Astrocyte (in vitro differentiated cells and primary cell): ENCODE measurements around the gene GSG1L. TPM values are rescaled to one million over a fixed set of nuclear protein-coding genes. Genes with fewer than 3 reads are reported as not detected.

Experiments used
- DNase-seq: peaks from one replicate; pipeline ENCODE4 v3.0.0-alpha.2; 2010; ENCODE audit warnings: low read depth
- FAIRE-seq: peaks from 2 replicates; lab custom pipeline; 2011; peaks lifted over from hg19 to GRCh38; lab: Jason Lieb, UNC
- H2AFZ ChIP-seq: 2 replicates; pipeline ENCODE4 v1.6.0; 2012; ENCODE audit warnings: low read depth, low read length, inconsistent platforms
- H3K27ac ChIP-seq: 2 replicates; pipeline ENCODE4 v1.5.1; 2011; ENCODE audit warnings: low read depth, low read length, inconsistent platforms
- H3K27me3 ChIP-seq: 2 replicates; pipeline ENCODE4 v1.6.0; 2011; ENCODE audit warnings: low read length, inconsistent platforms; ENCODE audit not compliant: insufficient read depth
- H3K36me3 ChIP-seq: 2 replicates; pipeline ENCODE4 v1.5.1; 2011; ENCODE audit warnings: low read length, inconsistent platforms; ENCODE audit not compliant: insufficient read depth
- H3K4me1 ChIP-seq: 2 replicates; pipeline ENCODE4 v1.5.1; 2011; ENCODE audit warnings: low read length, inconsistent platforms; ENCODE audit not compliant: insufficient read depth
- H3K4me2 ChIP-seq: 2 replicates; pipeline ENCODE4 v1.6.0; 2012; ENCODE audit warnings: low read length, inconsistent platforms
- H3K4me3 ChIP-seq: 2 replicates; pipeline ENCODE4 v1.5.1; 2011; ENCODE audit warnings: low read depth, mild to moderate bottlenecking, low read length, inconsistent platforms; ENCODE audit not compliant: insufficient read depth
- H3K79me2 ChIP-seq: 2 replicates; pipeline ENCODE4 v1.6.0; 2012; ENCODE audit warnings: mild to moderate bottlenecking, low read length, inconsistent platforms; ENCODE audit not compliant: insufficient read depth
- H3K9ac ChIP-seq: 2 replicates; pipeline ENCODE4 v1.6.0; 2012; ENCODE audit warnings: mild to moderate bottlenecking, low read length, inconsistent platforms
- H3K9me3 ChIP-seq: 2 replicates; pipeline ENCODE4 v1.5.1; 2012; ENCODE audit warnings: low read depth, mild to moderate bottlenecking, low read length, inconsistent platforms; ENCODE audit not compliant: insufficient read depth
- H4K20me1 ChIP-seq: 2 replicates; pipeline ENCODE4 v1.6.0; 2012; ENCODE audit warnings: low read length, inconsistent platforms; ENCODE audit not compliant: insufficient read depth
- H3K27ac Mint-ChIP-seq: one replicate; pipeline ENCODE4 v1.8.0; 2021; ENCODE audit warnings: mild to moderate bottlenecking, mixed read lengths; ENCODE audit not compliant: unreplicated experiment
- H3K27me3 Mint-ChIP-seq: one replicate; pipeline ENCODE4 v1.8.0; 2021; ENCODE audit warnings: low read depth, mixed read lengths; ENCODE audit not compliant: unreplicated experiment
- H3K36me3 Mint-ChIP-seq: one replicate; pipeline ENCODE4 v1.8.0; 2021; ENCODE audit warnings: low read depth, mixed read lengths; ENCODE audit not compliant: unreplicated experiment
- H3K4me1 Mint-ChIP-seq: one replicate; pipeline ENCODE4 v1.8.0; 2021; ENCODE audit warnings: low read depth, mixed read lengths; ENCODE audit not compliant: unreplicated experiment
- H3K4me3 Mint-ChIP-seq: one replicate; pipeline ENCODE4 v1.8.0; 2021; ENCODE audit warnings: mild to moderate bottlenecking, moderate library complexity, mixed read lengths; ENCODE audit not compliant: unreplicated experiment
- H3K9me3 Mint-ChIP-seq: one replicate; pipeline ENCODE4 v1.8.0; 2021; ENCODE audit warnings: mild to moderate bottlenecking, mixed read lengths; ENCODE audit not compliant: unreplicated experiment
- CTCF ChIP-seq: IDR thresholded peaks from 2 replicates; pipeline ENCODE4 v1.5.1; 2011; ENCODE audit warnings: low read depth, mild to moderate bottlenecking, inconsistent platforms, low read length, moderate library complexity; ENCODE audit not compliant: insufficient read depth
- EZH2 ChIP-seq: IDR thresholded peaks from 2 replicates; pipeline ENCODE4 v1.6.1; 2012; ENCODE audit warnings: mild to moderate bottlenecking, low read length, inconsistent platforms; ENCODE audit not compliant: insufficient read depth
- total RNA-seq: library from RNA; stranded (reverse); gene quantifications from 2 replicates; pipeline ENCODE4 v1.2.1, GENCODE V29; 2021

Gene GSG1L
- total RNA-seq, 1 donor from 2014 or later, result not detected

- no peak for FAIRE-seq
These were observed 29.3 kb upstream of the GSG1L start for GRCh38 chr16:28092721-28093384.

GRCh38 chr16:28091656-28092055 is 28.1 kb upstream of the GSG1L start:
- H3K9me3 Mint-ChIP-seq, result no peaks in the 10 kb centered on the region
- Histone ChIP-seq H3K4me2 (peak overlapping the region; percentile 52), H3K79me2 (no peaks in the 10 kb centered on the region), H3K9ac (peak overlapping the region; percentile 47), H3K27me3 (no peaks in the 10 kb centered on the region), H2AFZ (no peak overlapping the region), H3K4me1 (peaks cover 13% of the 10 kb centered on the region), H4K20me1 (peaks cover 58% of the 10 kb centered on the region), H3K9me3 (no peaks in the 10 kb centered on the region), H3K4me3 (no peak overlapping the region), H3K27ac (peak overlapping the region; percentile 71), H3K36me3 (no peaks in the 10 kb centered on the region)
- H3K4me1 Mint-ChIP-seq, result peaks cover 10% of the 10 kb centered on the region
- H3K27ac Mint-ChIP-seq, result no peak overlapping the region
- no peak overlapping the region for H3K4me3 Mint-ChIP-seq
- no peak for TF ChIP-seq CTCF
- TF ChIP-seq EZH2, result no peak
- no peaks in the 10 kb centered on the region for H3K36me3 Mint-ChIP-seq
- DNase-seq (no peak), FAIRE-seq (no peak)
- no peaks in the 10 kb centered on the region for H3K27me3 Mint-ChIP-seq

More at GRCh38 chr16:28092721-28093384, 29.3 kb upstream of the GSG1L start:
- Histone ChIP-seq H4K20me1 (peaks cover 63% of the 10 kb centered on the region), H3K4me3 (no peak overlapping the region), H3K27ac (no peak overlapping the region), H3K9ac (no peak overlapping the region), H2AFZ (no peak overlapping the region), H3K4me2 (no peak overlapping the region), H3K79me2 (peaks cover 2% of the 10 kb centered on the region), H3K27me3 (no peaks in the 10 kb centered on the region), H3K4me1 (peaks cover 13% of the 10 kb centered on the region), H3K36me3 (peaks cover 5% of the 10 kb centered on the region), H3K9me3 (no peaks in the 10 kb centered on the region)
- no peaks in the 10 kb centered on the region for H3K9me3 Mint-ChIP-seq
- H3K4me3 Mint-ChIP-seq, result no peak overlapping the region
- TF ChIP-seq EZH2 (no peak), CTCF (no peak)
- no peaks in the 10 kb centered on the region for H3K27me3 Mint-ChIP-seq
- no peak for DNase-seq
- peak overlapping the region; percentile 66 for H3K27ac Mint-ChIP-seq
- H3K4me1 Mint-ChIP-seq, result peaks cover 10% of the 10 kb centered on the region
- peaks cover 3% of the 10 kb centered on the region for H3K36me3 Mint-ChIP-seq
